MM.1S (cell line): Measurements from ENCODE around the gene IER2.

Source experiments
- DNase-seq: peaks from one replicate; pipeline ENCODE4 v3.0.0-alpha.2; 2015
- H2AFZ ChIP-seq: fragments of 300-600 bp; sonication (generic); 2 replicates; pipeline ENCODE4 v1.6.0; 2016; ENCODE audit warnings: antibody characterized with exemption, low read length
- H3F3A ChIP-seq: fragments of 300-600 bp; sonication (generic); 2 replicates; pipeline ENCODE4 v1.6.1; 2016; ENCODE audit warnings: mild to moderate bottlenecking, antibody characterized with exemption, low read length, moderate library complexity, mixed read lengths; ENCODE audit not compliant: insufficient read depth
- H3K27ac ChIP-seq: fragments of 300-600 bp; sonication (generic); 2 replicates; pipeline ENCODE4 v1.5.1; 2016; ENCODE audit warnings: mild to moderate bottlenecking, low read length
- H3K27me3 ChIP-seq: fragments of 300-600 bp; sonication (generic); replicated peaks from 2 replicates; pipeline ENCODE4 v1.6.0; 2016; ENCODE audit warnings: low read length; ENCODE audit not compliant: insufficient read depth
- H3K36me3 ChIP-seq: fragments of 300-600 bp; sonication (generic); replicated peaks from 2 replicates; pipeline ENCODE4 v1.6.1; 2016; ENCODE audit warnings: mild to moderate bottlenecking, low read length, mixed read lengths; ENCODE audit not compliant: insufficient read depth
- H3K4me1 ChIP-seq: fragments of 300-600 bp; sonication (generic); 2 replicates; pipeline ENCODE4 v1.6.1; 2016; ENCODE audit warnings: low read length, mixed read lengths
- H3K4me2 ChIP-seq: fragments of 300-600 bp; sonication (generic); 2 replicates; pipeline ENCODE4 v1.6.0; 2016; ENCODE audit warnings: low read depth, low read length
- H3K4me3 ChIP-seq: fragments of 300-600 bp; sonication (generic); 2 replicates; pipeline ENCODE4 v1.5.1; 2016; ENCODE audit warnings: low read length, mixed read lengths
- H3K79me2 ChIP-seq: fragments of 300-600 bp; sonication (generic); 2 replicates; pipeline ENCODE4 v1.6.1; 2016; ENCODE audit warnings: mixed run types, low read length, mixed read lengths
- H3K9ac ChIP-seq: fragments of 300-600 bp; sonication (generic); 2 replicates; pipeline ENCODE4 v1.6.1; 2016; ENCODE audit warnings: low read length, mixed read lengths
- H3K9me2 ChIP-seq: fragments of 300-600 bp; sonication (generic); replicated peaks from 2 replicates; pipeline ENCODE4 v1.6.1; 2016; ENCODE audit warnings: mild to moderate bottlenecking, low read length, mixed read lengths; ENCODE audit not compliant: insufficient read depth
- H3K9me3 ChIP-seq: fragments of 300-600 bp; sonication (generic); replicated peaks from 2 replicates; pipeline ENCODE4 v1.6.1; 2016; ENCODE audit warnings: mild to moderate bottlenecking, low read length, mixed read lengths; ENCODE audit not compliant: insufficient read depth
- H4K20me1 ChIP-seq: fragments of 300-600 bp; sonication (generic); 2 replicates; pipeline ENCODE4 v1.6.1; 2016; ENCODE audit warnings: mild to moderate bottlenecking, low read length, moderate library complexity, mixed read lengths; ENCODE audit not compliant: insufficient read depth
- CTCF ChIP-seq: fragments of 300-600 bp; sonication (generic); IDR thresholded peaks from 2 replicates; pipeline ENCODE4 v1.5.1; 2016; ENCODE audit warnings: antibody characterized with exemption, low read length, mixed read lengths
- EZH2 ChIP-seq: fragments of 300-600 bp; sonication (generic); optimal IDR thresholded peaks from 2 replicates; pipeline ENCODE3; 2017; ENCODE audit warnings: low read depth, mild to moderate bottlenecking, antibody characterized with exemption, low read length, mixed read lengths
- EZH2phosphoT487 ChIP-seq: fragments of 300-600 bp; sonication (generic); IDR thresholded peaks from 2 replicates; pipeline ENCODE4 v1.6.1; 2018; ENCODE audit warnings: antibody characterized with exemption, low read length

The IER2 gene

GRCh38 chr19:13122980-13123957, 26.9 kb upstream of the IER2 start:
- Histone ChIP-seq H3K9me2 (no peaks in the 10 kb centered on the region), H2AFZ (no peak overlapping the region), H3K4me2 (no peak overlapping the region), H3F3A (no peaks in the 10 kb centered on the region), H3K9me3 (no peaks in the 10 kb centered on the region), H3K4me3 (no peak overlapping the region), H3K9ac (no peak overlapping the region), H3K27me3 (no peaks in the 10 kb centered on the region), H3K79me2 (peaks cover 82% of the 10 kb centered on the region), H3K27ac (no peak overlapping the region), H3K36me3 (no peaks in the 10 kb centered on the region), H3K4me1 (peaks cover 7% of the 10 kb centered on the region), H4K20me1 (peaks cover 17% of the 10 kb centered on the region)
- DNase-seq, result no peak
- TF ChIP-seq EZH2phosphoT487 (no peak), CTCF (no peak), EZH2 (no peak)

- DNase-seq, result no peak
- no peaks in the 10 kb centered on the region for H3K9me2 ChIP-seq
- no peak for TF ChIP-seq CTCF
- TF ChIP-seq EZH2phosphoT487, result no peak
- TF ChIP-seq EZH2, result no peak
- no peaks in the 10 kb centered on the region; the same call in 1 of the 2 replicates for H4K20me1 ChIP-seq
- no peak overlapping the region for H3K4me2 ChIP-seq
- H3K9ac ChIP-seq, result no peak overlapping the region
- no peaks in the 10 kb centered on the region for H3K36me3 ChIP-seq
- H3K9me3 ChIP-seq, result no peaks in the 10 kb centered on the region
- H2AFZ ChIP-seq, result no peak overlapping the region
- no peak overlapping the region for H3K27ac ChIP-seq
- no peaks in the 10 kb centered on the region for H3F3A ChIP-seq
- H3K79me2 ChIP-seq, result peaks cover 74% of the 10 kb centered on the region
- no peak overlapping the region for H3K4me3 ChIP-seq
- H3K4me1 ChIP-seq, result no peaks in the 10 kb centered on the region
- H3K27me3 ChIP-seq, result no peaks in the 10 kb centered on the region
These were observed 23.2 kb upstream of the IER2 start for GRCh38 chr19:13127051-13127450.

GRCh38 chr19:13127811-13128575, 22.2 kb upstream of the IER2 start:
- H3K4me3 ChIP-seq, result no peak overlapping the region
- H3K27ac ChIP-seq, result no peak overlapping the region
- no peak for DNase-seq
- no peak overlapping the region for H2AFZ ChIP-seq
- no peaks in the 10 kb centered on the region for H3K9me3 ChIP-seq
- H3K9ac ChIP-seq, result no peak overlapping the region
- no peak overlapping the region for H3K4me2 ChIP-seq
- H3K36me3 ChIP-seq, result no peaks in the 10 kb centered on the region
- TF ChIP-seq EZH2 (no peak), CTCF (no peak)
- no peaks in the 10 kb centered on the region for H3K27me3 ChIP-seq
- H3K4me1 ChIP-seq, result no peaks in the 10 kb centered on the region
- no peaks in the 10 kb centered on the region for H4K20me1 ChIP-seq
- H3K9me2 ChIP-seq, result no peaks in the 10 kb centered on the region
- peaks cover 71% of the 10 kb centered on the region for H3K79me2 ChIP-seq
- no peaks in the 10 kb centered on the region for H3F3A ChIP-seq
